Right ventricle myocardium inferior (tissue), 1 donor: ENCODE measurements around the gene DEK. TPM values are rescaled to one million over a fixed set of nuclear protein-coding genes. Genes with fewer than 3 reads are reported as not detected.
A peak's percentile ranks its signal among the peaks of the same experiment; 100 is the strongest.
"Not testable (repeated sequence)": the region's sequence is repeated elsewhere in the genome, so short reads cannot be mapped to it uniquely, and the experiment has no call there.

ENCODE experiments used
- ATAC-seq: fragments of 200-7000 bp; cut with Tn5 transposase; one replicate; pipeline ENCODE4 v1.9.1; 2020; ENCODE audit warnings: mild to moderate bottlenecking, moderate library complexity
- DNase-seq: peaks from one replicate; pipeline ENCODE4 v3.0.0; 2021; ENCODE audit errors: missing footprints
- intact Hi-C: fragments of 100-400 bp; cut with DNase I; formaldehyde crosslinking; loops from one replicate; pipeline ENCODE4 v1.11.0; 2022
- total RNA-seq: library from RNA; stranded (reverse); fragmentation: NEBNext Ultra II Directional; extraction: Animal tissue kit (Norgen Biotek cat#: 25700); gene quantifications from one replicate; pipeline ENCODE4 v1.2.1, GENCODE V29; 2021
- donor health status: DM: no; HTN: yes; CAD: no; lungs with severe emphysema.

Gene DEK
- total RNA-seq, 1 donor from 2014 or later = 68.6 TPM

GRCh38 chr6:18214003-18214402 is 50.3 kb downstream of the DEK start:
- no peak for DNase-seq
- ATAC-seq = no peak
- intact Hi-C loops = no loop called here

- intact Hi-C loops = no loop called here
- ATAC-seq (no peak), DNase-seq (no peak)
These were observed 50.9 kb downstream of the DEK start for GRCh38 chr6:18213439-18213838.

- DNase-seq (no peak), ATAC-seq (no peak)
- intact Hi-C loops = no loop called here
These were observed 52.1 kb downstream of the DEK start for GRCh38 chr6:18212231-18212630.

- ATAC-seq = no peak
- intact Hi-C loops = no loop called here
- no peak for DNase-seq
These were observed 53.0 kb downstream of the DEK start for GRCh38 chr6:18211338-18211737.

- ATAC-seq = no peak
- no peak for DNase-seq
- intact Hi-C loops = no loop called here
These were observed 53.6 kb downstream of the DEK start for GRCh38 chr6:18210707-18211106.

GRCh38 chr6:18209539-18210197 is 54.7 kb downstream of the DEK start:
- DNase-seq (no peak), ATAC-seq (peak; percentile 57)
- intact Hi-C loops = no loop called here

GRCh38 chr6:18208778-18209177 is 55.6 kb downstream of the DEK start:
- ATAC-seq, intact Hi-C loops, DNase-seq: not testable (repeated sequence)

GRCh38 chr6:18207949-18208348 is 56.4 kb downstream of the DEK start:
- ATAC-seq (no peak), DNase-seq (no peak)
- intact Hi-C loops = no loop called here

GRCh38 chr6:18207438-18207837 is 56.9 kb downstream of the DEK start:
- intact Hi-C loops = no loop called here
- peak; percentile 33 for ATAC-seq

GRCh38 chr6:18206591-18206990 is 57.7 kb downstream of the DEK start:
- DNase-seq = no peak
- intact Hi-C loops = no loop called here
- ATAC-seq = no peak

More at GRCh38 chr6:18207438-18207837, 56.9 kb downstream of the DEK start:
- no peak for DNase-seq

GRCh38 chr6:18204691-18205090 is 59.6 kb downstream of the DEK start:
- DNase-seq (no peak), ATAC-seq (no peak)
- intact Hi-C loops = no loop called here

- intact Hi-C loops = no loop called here
- ATAC-seq = no peak
- DNase-seq = no peak
These were observed 60.5 kb downstream of the DEK start for GRCh38 chr6:18203786-18204185.

GRCh38 chr6:18192026-18192425 is 72.3 kb downstream of the DEK start:
- ATAC-seq (no peak), DNase-seq (no peak)
- intact Hi-C loops = no loop called here

GRCh38 chr6:18189196-18189595 is 75.1 kb downstream of the DEK start:
- DNase-seq (no peak), ATAC-seq (no peak)
- intact Hi-C loops = no loop called here

- intact Hi-C loops = no loop called here
- no peak for DNase-seq
- ATAC-seq = no peak
These were observed 76.6 kb downstream of the DEK start for GRCh38 chr6:18187701-18188100.

GRCh38 chr6:18186540-18187250 is 77.6 kb downstream of the DEK start:
- intact Hi-C loops = no loop called here
- ATAC-seq = no peak
- no peak for DNase-seq

GRCh38 chr6:18186033-18186432 is 78.3 kb downstream of the DEK start:
- intact Hi-C loops = no loop called here
- DNase-seq = no peak
- ATAC-seq = no peak

GRCh38 chr6:18185624-18186023 is 78.7 kb downstream of the DEK start:
- ATAC-seq (no peak), DNase-seq (no peak)
- intact Hi-C loops = no loop called here

- no peak for ATAC-seq
- intact Hi-C loops = no loop called here
- no peak for DNase-seq
These were observed 80.6 kb downstream of the DEK start for GRCh38 chr6:18183766-18184165.

GRCh38 chr6:18182568-18182967 is 81.8 kb downstream of the DEK start:
- intact Hi-C loops = no loop called here
- no peak for DNase-seq
- ATAC-seq = no peak
